Measurements from ENCODE around the gene ADGRL2.

The ADGRL2 gene

DNA sequence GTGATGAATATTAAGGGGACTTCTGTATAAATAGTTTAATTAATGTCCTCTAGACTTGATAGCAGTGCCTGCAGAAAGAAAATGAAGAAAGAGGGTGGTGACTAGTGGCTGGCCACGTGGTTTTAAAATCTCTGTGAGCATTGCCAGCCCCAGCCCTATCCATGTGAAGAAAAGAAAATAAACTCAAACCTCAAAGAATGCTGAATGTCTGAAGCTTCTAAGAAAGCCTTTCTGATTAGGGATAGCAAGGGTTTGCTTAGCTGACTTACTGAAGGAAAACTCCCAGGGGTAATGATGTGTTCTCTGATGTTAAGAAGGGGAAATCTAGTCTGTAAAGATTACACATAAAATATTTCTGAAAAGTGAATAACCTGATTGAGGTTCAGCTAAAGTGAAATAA is 31.8 kb downstream of the ADGRL2 start:
- Histone ChIP-seq H3K79me2 (ENCODE audit: insufficient read depth, low read length) (no peaks in the 10 kb centered on the region), H3K9me3 (ENCODE audit: insufficient read depth, low read length) (no peaks in the 10 kb centered on the region), H3K4me2 (ENCODE audit: low read depth, low read length, poor library complexity, severe bottlenecking) (no peak overlapping the region), H3K4me3 (ENCODE audit: insufficient read depth, low read length, poor library complexity, severe bottlenecking) (no peak overlapping the region), H2AFZ (ENCODE audit: low read depth, low read length, severe bottlenecking) (no peak overlapping the region), H4K20me1 (ENCODE audit: low read depth, low read length) (no peaks in the 10 kb centered on the region), H3K9ac (ENCODE audit: low read length) (no peak overlapping the region), H3F3A (ENCODE audit: insufficient read depth) (no peaks in the 10 kb centered on the region), H3K9me2 (replicated peaks; ENCODE audit: insufficient read depth, low read length) (no peaks in the 10 kb centered on the region), H3K27ac (ENCODE audit: low read depth, low read length) (no peak overlapping the region), H3K36me3 (ENCODE audit: low read length) (no peaks in the 10 kb centered on the region), H3K27me3 (ENCODE audit: low read length) (no peaks in the 10 kb centered on the region)
- TF ChIP-seq, protein P1, sequence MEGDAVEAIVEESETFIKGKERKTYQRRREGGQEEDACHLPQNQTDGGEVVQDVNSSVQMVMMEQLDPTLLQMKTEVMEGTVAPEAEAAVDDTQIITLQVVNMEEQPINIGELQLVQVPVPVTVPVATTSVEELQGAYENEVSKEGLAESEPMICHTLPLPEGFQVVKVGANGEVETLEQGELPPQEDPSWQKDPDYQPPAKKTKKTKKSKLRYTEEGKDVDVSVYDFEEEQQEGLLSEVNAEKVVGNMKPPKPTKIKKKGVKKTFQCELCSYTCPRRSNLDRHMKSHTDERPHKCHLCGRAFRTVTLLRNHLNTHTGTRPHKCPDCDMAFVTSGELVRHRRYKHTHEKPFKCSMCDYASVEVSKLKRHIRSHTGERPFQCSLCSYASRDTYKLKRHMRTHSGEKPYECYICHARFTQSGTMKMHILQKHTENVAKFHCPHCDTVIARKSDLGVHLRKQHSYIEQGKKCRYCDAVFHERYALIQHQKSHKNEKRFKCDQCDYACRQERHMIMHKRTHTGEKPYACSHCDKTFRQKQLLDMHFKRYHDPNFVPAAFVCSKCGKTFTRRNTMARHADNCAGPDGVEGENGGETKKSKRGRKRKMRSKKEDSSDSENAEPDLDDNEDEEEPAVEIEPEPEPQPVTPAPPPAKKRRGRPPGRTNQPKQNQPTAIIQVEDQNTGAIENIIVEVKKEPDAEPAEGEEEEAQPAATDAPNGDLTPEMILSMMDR (IDR thresholded peaks at IDR 0.05; ENCODE audit: insufficient read depth, low read length, poor library complexity, severe bottlenecking): no peak

GRCh38 chr1:81833722-81834121 is 33.0 kb downstream of the ADGRL2 start:
- H3K9ac ChIP-seq (ENCODE audit: low read length): no peak overlapping the region
- no peaks in the 10 kb centered on the region for H3K79me2 ChIP-seq (ENCODE audit: insufficient read depth, low read length)
- H3K4me2 ChIP-seq (ENCODE audit: low read depth, low read length, poor library complexity, severe bottlenecking): no peak overlapping the region

DNA sequence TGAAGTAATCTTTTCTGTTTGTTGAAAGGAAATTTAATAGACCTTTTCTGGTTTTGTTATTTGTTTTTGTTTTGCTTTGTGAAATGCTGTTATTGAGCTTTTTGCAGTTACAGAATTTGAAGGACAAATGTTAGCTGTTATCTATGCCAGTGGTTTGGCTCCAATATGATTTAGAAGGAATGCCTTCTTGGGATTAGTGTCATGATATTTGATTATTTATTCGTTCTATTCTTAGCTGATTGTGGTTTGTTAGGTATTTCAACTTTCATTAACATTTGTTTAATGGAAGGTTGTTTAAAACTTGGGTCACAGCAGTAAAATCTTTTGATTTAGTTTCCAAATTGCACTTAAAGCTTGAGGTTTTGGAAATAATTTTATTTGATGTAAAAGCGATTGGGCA is 33.5 kb downstream of the ADGRL2 start:
- Histone ChIP-seq H3K9ac (ENCODE audit: low read length) (no peak overlapping the region), H3K9me2 (replicated peaks; ENCODE audit: insufficient read depth, low read length) (no peaks in the 10 kb centered on the region), H3K79me2 (ENCODE audit: insufficient read depth, low read length) (no peaks in the 10 kb centered on the region), H2AFZ (ENCODE audit: low read depth, low read length, severe bottlenecking) (no peak overlapping the region), H3K36me3 (ENCODE audit: low read length) (no peaks in the 10 kb centered on the region), H3K27ac (ENCODE audit: low read depth, low read length) (no peak overlapping the region), H3K4me3 (ENCODE audit: insufficient read depth, low read length, poor library complexity, severe bottlenecking) (no peak overlapping the region), H3K4me2 (ENCODE audit: low read depth, low read length, poor library complexity, severe bottlenecking) (no peak overlapping the region), H4K20me1 (ENCODE audit: low read depth, low read length) (no peaks in the 10 kb centered on the region), H3K9me3 (ENCODE audit: insufficient read depth, low read length) (no peaks in the 10 kb centered on the region), H3K27me3 (ENCODE audit: low read length) (no peaks in the 10 kb centered on the region), H3F3A (ENCODE audit: insufficient read depth) (no peaks in the 10 kb centered on the region)
- TF ChIP-seq, protein P1 (IDR thresholded peaks at IDR 0.05; ENCODE audit: insufficient read depth, low read length, poor library complexity, severe bottlenecking): no peak
- TF ChIP-seq EZH2phosphoT487 (conservative IDR thresholded peaks at IDR 0.05; ENCODE audit: low read length): no peak

More at GRCh38 chr1:81833722-81834121, 33.0 kb downstream of the ADGRL2 start:
- no peaks in the 10 kb centered on the region for H3K27me3 ChIP-seq (ENCODE audit: low read length)
- no peak overlapping the region for H3K4me3 ChIP-seq (ENCODE audit: insufficient read depth, low read length, poor library complexity, severe bottlenecking)
- TF ChIP-seq, protein P1 (IDR thresholded peaks at IDR 0.05; ENCODE audit: insufficient read depth, low read length, poor library complexity, severe bottlenecking): no peak
- no peak for TF ChIP-seq EZH2phosphoT487 (conservative IDR thresholded peaks at IDR 0.05; ENCODE audit: low read length)
- H3K9me3 ChIP-seq (ENCODE audit: insufficient read depth, low read length): no peaks in the 10 kb centered on the region
- H4K20me1 ChIP-seq (ENCODE audit: low read depth, low read length): no peaks in the 10 kb centered on the region
- no peak overlapping the region for H3K27ac ChIP-seq (ENCODE audit: low read depth, low read length)
- H3F3A ChIP-seq (ENCODE audit: insufficient read depth): no peaks in the 10 kb centered on the region
- no peaks in the 10 kb centered on the region for H3K9me2 ChIP-seq (replicated peaks; ENCODE audit: insufficient read depth, low read length)
- H3K36me3 ChIP-seq (ENCODE audit: low read length): no peaks in the 10 kb centered on the region
- no peak overlapping the region for H2AFZ ChIP-seq (ENCODE audit: low read depth, low read length, severe bottlenecking)
